Stimulated activated naive CD4-positive, alpha-beta T cell (primary cell): ENCODE results near the gene RNASEH2C.
"Not testable (repeated sequence)": the region's sequence is repeated elsewhere in the genome, so short reads cannot be mapped to it uniquely, and the experiment has no call there.

Experiments used
- DNase-seq, 6 experiments: peaks; one replicate each; lab custom pipeline; 2025; lab: John Stamatoyannopoulos, UW

The RNASEH2C gene

DNA sequence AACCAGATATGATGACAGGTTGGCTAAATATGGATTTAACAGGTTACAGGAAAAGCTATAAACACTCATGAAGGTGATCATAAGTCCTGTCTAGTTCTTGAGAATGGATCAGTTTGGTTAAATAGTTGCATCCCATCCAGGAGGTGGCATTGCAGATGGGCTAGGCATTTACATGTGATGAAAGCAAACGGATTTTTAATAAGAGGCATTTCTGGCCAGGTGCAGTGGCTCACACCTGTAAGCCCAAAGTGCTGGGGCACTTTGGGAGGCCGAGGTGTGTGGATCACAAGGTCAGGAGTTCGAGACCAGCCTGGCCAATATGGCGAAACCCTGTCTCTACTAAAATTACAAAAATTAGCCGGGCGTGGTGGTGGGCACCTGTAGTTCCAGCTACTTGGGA is 37.1 kb downstream of the RNASEH2C start:
- DNase-seq = not testable (repeated sequence)

DNA sequence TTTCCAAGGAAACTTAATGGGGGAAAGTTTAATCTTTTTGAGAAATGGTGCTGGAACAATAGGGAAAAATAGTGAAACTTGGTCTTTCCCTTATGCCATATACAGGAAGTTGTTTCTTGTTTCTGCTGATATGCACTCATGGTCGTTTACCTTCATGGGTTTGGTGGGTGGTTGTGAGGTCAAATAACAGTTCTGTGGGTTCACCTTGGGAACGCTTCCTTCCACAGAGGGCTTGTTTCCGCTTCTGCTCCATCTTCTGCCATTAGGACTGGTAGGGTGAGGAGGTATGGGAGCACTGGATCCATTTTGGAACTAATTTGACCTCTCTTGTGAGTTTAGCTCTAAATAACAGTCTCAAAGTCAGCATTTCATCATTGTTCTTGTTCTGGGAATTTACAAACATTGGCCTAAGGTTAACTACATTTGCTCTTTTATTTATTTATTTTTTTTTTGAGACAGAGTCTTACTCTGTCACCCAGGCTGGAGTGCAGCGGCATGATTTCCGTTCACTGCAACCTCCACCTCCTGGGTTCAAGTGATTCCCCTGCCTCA is 40.3 kb downstream of the RNASEH2C start:
- no peak for DNase-seq

DNA sequence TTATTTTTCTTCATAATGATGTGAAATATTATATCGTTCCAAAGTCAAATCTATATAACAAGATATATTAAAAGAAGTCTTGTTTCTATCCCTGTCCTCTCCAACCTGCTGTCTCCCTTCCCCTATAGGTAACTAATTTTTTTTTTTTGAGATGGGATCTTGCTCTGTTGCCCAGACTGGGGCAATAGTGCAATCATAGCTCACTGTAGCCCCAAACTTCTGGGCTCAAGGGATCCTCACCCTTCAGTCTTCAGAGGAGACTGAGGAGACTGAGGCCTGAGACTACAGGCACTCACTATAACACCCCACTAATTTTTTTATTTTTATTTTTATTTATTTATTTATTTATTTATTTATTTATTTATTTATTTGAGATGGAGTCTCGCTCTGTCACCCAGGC is 47.6 kb downstream of the RNASEH2C start:
- DNase-seq = no peak

DNA sequence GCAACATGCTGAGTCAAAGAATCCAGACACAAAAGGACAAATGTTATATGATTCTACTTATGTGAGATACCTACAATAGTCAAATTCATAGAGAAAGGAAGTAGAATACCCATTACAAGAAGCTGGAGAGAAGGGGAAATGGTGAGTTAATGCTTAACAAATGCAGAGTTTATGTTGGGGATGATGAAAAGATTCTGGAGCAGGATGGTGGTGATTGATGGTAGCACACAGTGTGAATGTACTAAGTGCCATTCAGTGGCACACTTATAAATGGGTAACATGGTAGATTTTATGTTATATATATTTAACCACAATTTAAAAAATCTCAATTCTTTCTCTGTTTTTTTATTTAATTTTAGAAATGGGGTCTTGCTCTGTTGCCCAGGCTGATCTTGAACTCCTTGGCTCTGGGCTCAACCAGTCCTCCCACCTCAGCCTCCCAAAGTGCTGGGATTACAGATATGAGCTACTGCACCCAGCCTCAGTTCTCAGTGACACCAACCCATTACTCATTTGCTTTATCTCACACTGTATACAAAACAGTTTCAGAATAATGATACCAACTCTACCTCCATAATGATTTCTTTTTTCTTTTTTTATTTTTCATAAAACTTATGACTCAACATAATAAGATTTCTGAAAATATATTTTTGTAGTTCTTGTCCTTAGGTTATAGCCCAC is 48.3 kb downstream of the RNASEH2C start:
- DNase-seq = no peak
